B cell (primary cell): ENCODE measurements around the gene DENND4B. TPM values are rescaled to one million over a fixed set of nuclear protein-coding genes. Genes with fewer than 3 reads are reported as not detected.

ENCODE experiments used
- ATAC-seq: fragments of 200-7000 bp; cut with Tn5 transposase; one replicate; pipeline ENCODE4 v1.10.0; 2021; ENCODE audit warnings: low read depth, mild to moderate bottlenecking, moderate number of reproducible peaks, moderate library complexity
- CTCF ChIA-PET: fragments of 350-600 bp; sonication (Branson Sonifier 250); formaldehyde crosslinking; loops from one replicate; lab custom pipeline; 2021; ENCODE audit warnings: antibody characterized with exemption, inconsistent platforms; lab: Charles Lee
- POLR2A ChIA-PET: fragments of 350-600 bp; sonication (Branson Sonifier 250); formaldehyde crosslinking; loops from one replicate; lab custom pipeline; 2021; ENCODE audit warnings: antibody characterized with exemption; lab: Charles Lee
- DNase-seq: peaks from one replicate; pipeline ENCODE4 v3.0.0; 2013
- H2AFZ ChIP-seq: 2 replicates; pipeline ENCODE4 v1.6.1; 2012; ENCODE audit warnings: mild to moderate bottlenecking, low read depth, low read length; ENCODE audit not compliant: insufficient read depth, poor library complexity, severe bottlenecking
- H3K27ac ChIP-seq, 2 donors: 1 replicate in 1 of 2; 2 replicates in 1 of 2; pipeline ENCODE4 v1.5.1; 2012 to 2013; ENCODE audit warnings: low read length in 2 of 2, mild to moderate bottlenecking in 2 of 2, moderate library complexity in 1 of 2
- H3K27me3 ChIP-seq, 4 experiments: fragments of 200-600 bp in 1 of 4; sonication (generic) in 1 of 4; replicated peaks in 1 of 4; 1 replicate in 2 of 4; 2 replicates in 2 of 4; pipeline versions ENCODE4 v1.6.1 to v1.7.0; 2013 to 2016; ENCODE audit warnings: low read length in 3 of 4, mild to moderate bottlenecking in 2 of 4, mixed read lengths in 1 of 4, moderate library complexity in 1 of 4; ENCODE audit not compliant: insufficient read depth in 4 of 4, control insufficient read depth in 3 of 4; ENCODE audit errors: control extremely low read depth in 1 of 4
- H3K36me3 ChIP-seq, 2 experiments: replicated peaks in 1 of 2; 1 replicate in 1 of 2; 2 replicates in 1 of 2; pipeline versions ENCODE4 v1.6.1 to v1.7.1; 2013; ENCODE audit warnings: low read length in 1 of 2; ENCODE audit not compliant: insufficient read depth in 2 of 2, control insufficient read depth in 1 of 2; ENCODE audit errors: control extremely low read depth in 1 of 2, extremely low read depth in 1 of 2
- H3K4me1 ChIP-seq, 2 donors: fragments of 200-600 bp in 1 of 2; sonication (generic) in 1 of 2; 1 replicate in 1 of 2; 2 replicates in 1 of 2; pipeline versions ENCODE4 v1.5.1 to v1.6.1; 2013 to 2017; ENCODE audit warnings: low read length in 2 of 2; ENCODE audit not compliant: control insufficient read depth in 2 of 2, insufficient read depth in 2 of 2
- H3K4me2 ChIP-seq: replicated peaks from 2 replicates; pipeline ENCODE3; 2012; ENCODE audit warnings: mild to moderate bottlenecking, low read depth, low read length; ENCODE audit not compliant: poor library complexity, severe bottlenecking
- H3K4me3 ChIP-seq, 5 experiments: fragments of 200-600 bp in 1 of 5; sonication (generic) in 1 of 5; 1 replicate in 3 of 5; 2 replicates in 2 of 5; pipeline versions ENCODE4 v1.5.1 to v1.7.0; 2011 to 2016; ENCODE audit warnings: low read length in 4 of 5, mild to moderate bottlenecking in 4 of 5, low read depth in 2 of 5, control low read depth in 1 of 5, moderate library complexity in 1 of 5; ENCODE audit not compliant: insufficient read depth in 1 of 5; ENCODE audit errors: control extremely low read depth in 1 of 5, extremely low read depth in 1 of 5
- H3K79me2 ChIP-seq: fragments of 200-600 bp; sonication (generic); one replicate; pipeline ENCODE4 v1.6.0; 2016; ENCODE audit warnings: low read length; ENCODE audit not compliant: control insufficient read depth, insufficient read depth
- H3K9ac ChIP-seq: fragments of 200-600 bp; sonication (generic); 2 replicates; pipeline ENCODE4 v1.6.1; 2017; ENCODE audit warnings: mild to moderate bottlenecking, low read length, moderate library complexity
- H3K9me3 ChIP-seq, 3 donors: one replicate each; pipeline versions ENCODE4 v1.6.1 to v1.7.1; 2013; ENCODE audit warnings: low read length in 2 of 3; ENCODE audit not compliant: control insufficient read depth in 2 of 3, insufficient read depth in 1 of 3; ENCODE audit errors: control extremely low read depth in 1 of 3
- H4K20me1 ChIP-seq: 2 replicates; pipeline ENCODE4 v1.6.0; 2012; ENCODE audit warnings: mild to moderate bottlenecking, low read length; ENCODE audit not compliant: insufficient read depth, control insufficient read depth, poor library complexity, severe bottlenecking
- H3K27ac Mint-ChIP-seq: one replicate; pipeline ENCODE4 v1.8.0; 2021; ENCODE audit warnings: mixed read lengths
- H3K27me3 Mint-ChIP-seq: one replicate; pipeline ENCODE4 v1.8.0; 2021; ENCODE audit warnings: mixed read lengths
- H3K4me1 Mint-ChIP-seq: one replicate; pipeline ENCODE4 v1.8.0; 2021; ENCODE audit warnings: mixed read lengths
- H3K4me3 Mint-ChIP-seq: one replicate; pipeline ENCODE4 v1.8.0; 2021; ENCODE audit warnings: mixed read lengths
- H3K9me3 Mint-ChIP-seq: one replicate; pipeline ENCODE4 v1.8.0; 2022; ENCODE audit warnings: mixed read lengths; ENCODE audit not compliant: insufficient read depth
- CTCF ChIP-seq: fragments of 200-600 bp; IDR thresholded peaks from one replicate; pipeline ENCODE4 v1.8.0; 2022; ENCODE audit warnings: antibody characterized with exemption, mild to moderate bottlenecking
- EZH2 ChIP-seq: IDR thresholded peaks from 2 replicates; pipeline ENCODE4 v1.6.1; 2012; ENCODE audit warnings: borderline replicate concordance, low read depth, mild to moderate bottlenecking, moderate library complexity, low read length; ENCODE audit not compliant: insufficient read depth, poor library complexity, severe bottlenecking
- WGBS: methylation state at CpG from one replicate; pipeline ENCODE4 v1.1.5; 2013; ENCODE audit warnings: missing lambda C conversion rate; ENCODE audit not compliant: insufficient coverage; 5-methylcytosine and 5-hydroxymethylcytosine counted together
- intact Hi-C: fragments of 100-400 bp; cut with micrococcal nuclease; formaldehyde crosslinking; loops from one replicate; pipeline ENCODE4 v1.10.0; 2022
- polyA plus RNA-seq: library from polyadenylated mRNA; depleted of rRNA; stranded (reverse); fragments of >200 nt; gene quantifications from 2 replicates; pipeline ENCODE4 v1.2.3, GENCODE V29; 2012
- total RNA-seq, 2 donors: library from RNA; stranded (reverse); fragments of 120-200 nt in 1 of 2; gene quantifications; 1 replicate in 1 of 2; 2 replicates in 1 of 2; pipeline versions ENCODE4 v1.2.3 to v1.2.4, GENCODE V29; 2013 to 2022

DENND4B gene
- total and polyA plus RNA-seq, 2 donors (not counting 1 experiment from before 2014, with no cell fraction given), result 275 to 389 TPM

GRCh38 chr1:153921803-153922075 lies 24.8 kb downstream of the DENND4B start:
- DNase-seq (no peak), ATAC-seq (no peak)
- peak overlapping the region; percentile 20 to 91 for H3K27ac ChIP-seq
- H3K79me2 ChIP-seq, result peaks cover 72% of the 10 kb centered on the region
- WGBS, result 5% methylated on average over 7 of the region's 10 CpGs
- Mint-ChIP-seq H3K9me3 (no peaks in the 10 kb centered on the region), H3K27me3 (no peaks in the 10 kb centered on the region), H3K4me3 (peak overlapping the region; percentile 95), H3K4me1 (peaks cover 50% of the 10 kb centered on the region), H3K27ac (peak overlapping the region; percentile 89)
- H2AFZ ChIP-seq, result peak overlapping the region; percentile 67
- H3K4me3 ChIP-seq, result peak overlapping the region; percentile 69 to 85 (median 81)
- CTCF ChIA-PET, result interaction anchor here (0.6 to 5.2 kb wide), 10 partner anchors 21 to 125 kb away, joined by 3 to 43 read pairs (median 6); partner anchors contain the start of genes CREB3L4, DENND4B and RAB13
- H3K4me2 ChIP-seq, result peak overlapping the region; percentile 92
- peaks cover 50% of the 10 kb centered on the region for H4K20me1 ChIP-seq
- H3K27me3 ChIP-seq, result no peaks in the 10 kb centered on the region
- TF ChIP-seq EZH2 (no peak), CTCF (no peak)
- peak overlapping the region; percentile 73 for H3K9ac ChIP-seq
- H3K36me3 ChIP-seq, result peaks cover 0 to 11% of the 10 kb centered on the region in 2 experiments
- POLR2A ChIA-PET, result interaction anchor here (0.6 to 6.5 kb wide), 4 partner anchors 24 to 56 kb away, joined by 6 to 124 read pairs (median 8); partner anchors contain the start of genes CRTC2, DENND4B and JTB
- peaks cover 37 to 39% of the 10 kb centered on the region in 2 donors for H3K4me1 ChIP-seq
- intact Hi-C loops, result loop anchor here (2.0 to 5.0 kb wide), 7 partner anchors 39 to 706 kb away; partner anchors contain the start of genes ILF2, JTB, RAB13 and UBAP2L
- H3K9me3 ChIP-seq, result no peaks in the 10 kb centered on the region

GRCh38 chr1:153921080-153921802 lies 25.3 kb downstream of the DENND4B start:
- Histone ChIP-seq H3K27me3 (no peaks in the 10 kb centered on the region), H3K9me3 (no peaks in the 10 kb centered on the region), H3K4me3 (peak overlapping the region; percentile 69 to 85 (median 81)), H3K4me2 (peak overlapping the region; percentile 92), H3K9ac (peak overlapping the region; percentile 73), H3K4me1 (peaks cover 37 to 39% of the 10 kb centered on the region in 2 donors), H4K20me1 (peaks cover 50% of the 10 kb centered on the region), H3K27ac (peak overlapping the region in 1 of 2 donors; percentile 91), H3K36me3 (peaks cover 0 to 14% of the 10 kb centered on the region in 2 experiments), H3K79me2 (peaks cover 77% of the 10 kb centered on the region), H2AFZ (peak overlapping the region; percentile 67)
- ChIA-PET POLR2A (interaction anchor here (1.9 to 6.5 kb wide), 3 partner anchors 24 to 56 kb away, joined by 6 to 124 read pairs (median 8); partner anchors contain the start of genes CRTC2, DENND4B and JTB), CTCF (interaction anchor here (0.6 to 5.2 kb wide), 8 partner anchors 24 to 124 kb away, joined by 3 to 43 read pairs (median 6); partner anchors contain the start of genes CREB3L4, DENND4B and RAB13)
- H3K9me3 Mint-ChIP-seq, result no peaks in the 10 kb centered on the region
- no peak for ATAC-seq
- no peak for TF ChIP-seq EZH2
- no peak for TF ChIP-seq CTCF
- H3K4me1 Mint-ChIP-seq, result peaks cover 52% of the 10 kb centered on the region
- intact Hi-C loops, result loop anchor here (5.0 kb wide), 2 partner anchors 39 to 706 kb away; no protein-coding TSS in a partner anchor
- 19% methylated on average over 2 of the region's 3 CpGs for WGBS
- no peak for DNase-seq
- H3K27ac Mint-ChIP-seq, result peak overlapping the region; percentile 89
- H3K4me3 Mint-ChIP-seq, result peak overlapping the region; percentile 95
- H3K27me3 Mint-ChIP-seq, result no peaks in the 10 kb centered on the region
